ENCODE data around the gene PIMREG.

Gene PIMREG

DNA sequence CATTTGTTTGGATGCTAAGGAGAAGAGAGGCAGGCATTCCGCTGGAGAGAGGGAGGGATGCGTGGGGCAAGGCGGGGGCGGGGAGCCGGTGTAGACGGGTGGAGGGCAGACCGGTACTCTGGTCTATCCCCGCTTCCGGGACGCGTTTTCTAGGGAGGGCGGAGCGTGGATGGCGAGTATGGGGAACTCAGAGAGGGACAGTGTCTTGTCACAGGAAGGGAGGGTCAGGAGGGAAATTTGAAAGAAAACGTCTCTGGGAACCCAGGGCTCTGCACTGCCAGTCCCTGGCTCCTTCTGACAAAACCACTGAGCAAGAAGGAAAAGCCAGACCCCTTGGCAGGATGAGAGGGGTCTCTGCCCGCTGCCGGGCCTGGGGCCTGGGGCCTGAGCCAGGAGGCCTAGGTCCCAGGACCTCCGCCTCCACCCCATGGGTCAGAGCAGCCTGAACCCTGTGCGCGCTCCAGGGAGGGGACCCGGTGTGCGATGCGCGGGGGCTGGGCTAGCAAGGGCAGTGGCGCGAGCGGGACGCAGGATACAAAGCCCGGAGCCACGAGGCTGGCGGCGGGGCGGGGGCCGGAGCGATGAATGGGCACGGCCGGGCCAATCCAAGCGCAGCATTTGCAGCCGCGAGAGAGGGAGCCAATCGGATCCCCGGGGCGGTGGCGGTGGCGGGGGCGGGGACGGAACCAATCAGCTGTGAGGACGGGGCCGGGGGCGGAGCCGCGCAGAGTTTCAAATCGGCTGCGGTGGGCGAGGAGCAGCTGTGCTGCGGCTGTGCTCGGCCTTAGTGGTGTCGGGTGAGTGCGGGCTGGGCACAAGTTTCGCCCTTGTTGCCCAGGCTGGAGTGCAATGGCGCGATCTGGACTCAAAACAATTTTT is at the start of gene PIMREG:
TSS of gene PIMREG (plus strand) at position 764 of the 879 bp plus-strand sequence. CDS start 656 bp downstream, outside the sequence.
- Histone ChIP-seq H4K20me1 (ENCODE audit: control insufficient read depth, insufficient read depth, low read depth, low read length) (no peaks in the 10 kb centered on the region), H3F3A (ENCODE audit: control insufficient read depth, insufficient read depth) (no peaks in the 10 kb centered on the region), H3K27me3 (ENCODE audit: control insufficient read depth, low read length) (peaks cover 9% of the 10 kb centered on the region), H3K4me2 (ENCODE audit: low read length) (no peak within 1 kb of the TSS), H3K27ac (ENCODE audit: low read depth, low read length) (no peak within 1 kb of the TSS), H3K79me2 (ENCODE audit: control insufficient read depth, low read length) (no peaks in the 10 kb centered on the region), H3K9me2 (replicated peaks; ENCODE audit: control insufficient read depth, low read length) (no peaks in the 10 kb centered on the region), H3K4me3 (ENCODE audit: low read length) (no peak within 1 kb of the TSS), H3K9me3 (ENCODE audit: control insufficient read depth, insufficient read depth, low read length) (no peaks in the 10 kb centered on the region), H3K4me1 (ENCODE audit: control insufficient read depth, low read length) (no peaks in the 10 kb centered on the region), H3K36me3 (ENCODE audit: control insufficient read depth, low read length) (no peaks in the 10 kb centered on the region)
- no peak for TF ChIP-seq CTCF (IDR thresholded peaks at IDR 0.05; ENCODE audit: low read depth, low read length, poor library complexity, severe bottlenecking)
- no peak for TF ChIP-seq EZH2phosphoT487 (IDR thresholded peaks at IDR 0.05; ENCODE audit: borderline replicate concordance, low read length)

DNA sequence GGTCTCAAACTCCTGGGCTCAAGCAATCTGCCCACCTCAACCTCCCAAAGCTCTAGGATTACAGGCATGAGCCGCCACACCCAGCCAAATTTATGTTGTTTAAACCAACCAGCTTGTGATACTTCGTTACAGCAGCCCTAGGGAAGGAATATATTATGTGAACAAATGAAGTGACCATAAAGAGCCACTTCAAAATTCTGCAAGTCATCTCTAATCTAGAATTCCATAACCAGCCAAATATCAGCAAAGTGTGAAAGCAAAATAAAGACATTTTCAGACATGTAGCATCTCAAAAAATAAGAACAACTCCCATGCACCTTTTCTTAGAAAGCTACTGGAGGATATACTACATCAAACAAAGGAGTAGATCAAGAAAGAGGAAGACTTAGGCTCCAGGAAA is 45.3 kb upstream of the PIMREG start:
- Histone ChIP-seq H3F3A (ENCODE audit: control insufficient read depth, insufficient read depth) (no peaks in the 10 kb centered on the region), H4K20me1 (ENCODE audit: control insufficient read depth, insufficient read depth, low read depth, low read length) (no peaks in the 10 kb centered on the region), H3K27me3 (ENCODE audit: control insufficient read depth, low read length) (no peaks in the 10 kb centered on the region), H3K9me2 (replicated peaks; ENCODE audit: control insufficient read depth, low read length) (no peaks in the 10 kb centered on the region), H3K4me3 (ENCODE audit: low read length) (no peak overlapping the region), H3K9me3 (ENCODE audit: control insufficient read depth, insufficient read depth, low read length) (no peaks in the 10 kb centered on the region), H3K27ac (ENCODE audit: low read depth, low read length) (no peak overlapping the region), H3K4me1 (ENCODE audit: control insufficient read depth, low read length) (no peaks in the 10 kb centered on the region), H3K4me2 (ENCODE audit: low read length) (no peak overlapping the region), H3K36me3 (ENCODE audit: control insufficient read depth, low read length) (no peaks in the 10 kb centered on the region), H3K79me2 (ENCODE audit: control insufficient read depth, low read length) (no peaks in the 10 kb centered on the region)
- TF ChIP-seq EZH2phosphoT487 (IDR thresholded peaks at IDR 0.05; ENCODE audit: borderline replicate concordance, low read length) = no peak
- no peak for TF ChIP-seq CTCF (IDR thresholded peaks at IDR 0.05; ENCODE audit: low read depth, low read length, poor library complexity, severe bottlenecking)

GRCh38 chr17:6402258-6402657 is 42.0 kb upstream of the PIMREG start:
- no peaks in the 10 kb centered on the region for H3K9me2 ChIP-seq (replicated peaks; ENCODE audit: control insufficient read depth, low read length)
- H3K27ac ChIP-seq (ENCODE audit: low read depth, low read length) = no peak overlapping the region
- H3K79me2 ChIP-seq (ENCODE audit: control insufficient read depth, low read length) = no peaks in the 10 kb centered on the region
- no peaks in the 10 kb centered on the region for H3K4me1 ChIP-seq (ENCODE audit: control insufficient read depth, low read length)
- H3K9me3 ChIP-seq (ENCODE audit: control insufficient read depth, insufficient read depth, low read length) = no peaks in the 10 kb centered on the region
- TF ChIP-seq CTCF (IDR thresholded peaks at IDR 0.05; ENCODE audit: low read depth, low read length, poor library complexity, severe bottlenecking) (no peak), EZH2phosphoT487 (IDR thresholded peaks at IDR 0.05; ENCODE audit: borderline replicate concordance, low read length) (no peak)
- no peaks in the 10 kb centered on the region for H3K27me3 ChIP-seq (ENCODE audit: control insufficient read depth, low read length)
- H3K4me3 ChIP-seq (ENCODE audit: low read length) = no peak overlapping the region
- H3K4me2 ChIP-seq (ENCODE audit: low read length) = no peak overlapping the region
- no peaks in the 10 kb centered on the region for H3K36me3 ChIP-seq (ENCODE audit: control insufficient read depth, low read length)
- no peaks in the 10 kb centered on the region for H3F3A ChIP-seq (ENCODE audit: control insufficient read depth, insufficient read depth)
- no peaks in the 10 kb centered on the region for H4K20me1 ChIP-seq (ENCODE audit: control insufficient read depth, insufficient read depth, low read depth, low read length)
